ENCODE results near the gene NES.

Gene NES

DNA sequence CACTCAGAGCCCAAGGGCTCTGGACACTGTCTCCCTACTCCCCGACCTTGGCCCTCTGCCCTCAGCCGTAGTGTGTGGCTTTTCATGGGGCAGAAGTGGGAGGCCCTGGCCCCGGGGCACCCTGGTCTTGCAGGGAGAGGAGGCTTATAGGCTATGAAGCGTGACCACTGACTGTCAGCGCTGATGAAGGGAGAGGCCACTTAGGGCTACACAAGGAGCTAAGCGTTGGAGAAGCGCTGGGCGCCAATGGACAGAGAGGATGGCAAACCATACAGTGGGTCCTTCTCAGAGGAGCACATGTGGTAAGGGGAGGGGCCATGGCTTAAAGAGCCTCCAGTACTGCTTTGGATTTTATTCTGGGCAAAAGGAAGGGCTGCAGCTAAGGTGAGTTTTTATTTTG is 20.3 kb upstream of the NES start:
- H3K27me3 Mint-ChIP-seq, result peaks cover 80% of the 10 kb centered on the region
- ATAC-seq (replicated peaks; ENCODE audit: extremely low read depth, poor library complexity, severe bottlenecking), result no peak

DNA sequence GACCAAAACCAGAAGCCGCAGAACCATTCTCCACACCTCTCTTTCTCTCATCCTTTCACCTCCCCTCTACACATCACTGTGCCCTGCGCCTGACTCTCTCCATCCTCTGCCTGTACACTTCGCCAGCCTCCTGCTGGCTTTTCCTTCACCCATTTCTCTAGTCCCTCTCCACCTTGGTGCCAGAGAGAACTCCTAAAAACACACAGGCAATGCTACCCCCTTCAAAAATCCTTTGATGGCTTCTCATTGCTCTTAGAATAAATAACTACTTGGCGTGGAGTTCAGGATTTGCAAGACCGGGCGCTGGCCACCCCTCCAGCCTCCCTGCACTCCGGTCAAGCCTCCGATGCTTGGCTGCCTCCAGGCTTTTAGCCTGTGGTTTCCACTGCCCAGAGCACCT is 19.5 kb upstream of the NES start:
- peaks cover 87% of the 10 kb centered on the region for H3K27me3 Mint-ChIP-seq

More for the DNA sequence above, 20.3 kb upstream of the NES start:
- H3K4me1 Mint-ChIP-seq, result peaks cover 11% of the 10 kb centered on the region
- no peaks in the 10 kb centered on the region for H3K9me3 Mint-ChIP-seq
- H3K27ac Mint-ChIP-seq (ENCODE audit: low read depth), result no peak overlapping the region
- H3K36me3 Mint-ChIP-seq (ENCODE audit: insufficient read depth), result peaks cover 4% of the 10 kb centered on the region
- H3K4me3 Mint-ChIP-seq, result no peak overlapping the region
- no peak for DNase-seq (ENCODE audit: low spot score in 2 of 2)

DNA sequence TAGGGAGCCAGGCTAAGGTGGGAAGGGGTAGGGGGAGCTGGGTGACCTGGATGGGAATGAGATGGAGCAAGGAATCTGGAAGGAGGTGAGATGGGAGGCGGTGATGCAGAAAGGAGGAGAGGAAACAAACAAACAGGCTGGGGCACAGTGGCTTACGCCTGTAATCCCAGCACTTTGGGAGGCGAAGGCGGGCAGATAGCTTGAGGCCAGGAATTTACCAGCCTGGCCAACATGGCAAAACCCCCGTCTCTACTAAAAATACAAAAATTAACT is 17.4 kb upstream of the NES start:
- Mint-ChIP-seq H3K9me3 (no peaks in the 10 kb centered on the region), H3K27me3 (peaks cover 87% of the 10 kb centered on the region)

More for the DNA sequence above, 19.5 kb upstream of the NES start:
- DNase-seq (ENCODE audit: low spot score in 2 of 2), result no peak
- no peak for ATAC-seq (replicated peaks; ENCODE audit: extremely low read depth, poor library complexity, severe bottlenecking)
- Mint-ChIP-seq H3K36me3 (ENCODE audit: insufficient read depth) (peaks cover 3% of the 10 kb centered on the region), H3K27ac (ENCODE audit: low read depth) (no peak overlapping the region), H3K9me3 (no peaks in the 10 kb centered on the region), H3K4me3 (no peak overlapping the region), H3K4me1 (peaks cover 18% of the 10 kb centered on the region)

DNA sequence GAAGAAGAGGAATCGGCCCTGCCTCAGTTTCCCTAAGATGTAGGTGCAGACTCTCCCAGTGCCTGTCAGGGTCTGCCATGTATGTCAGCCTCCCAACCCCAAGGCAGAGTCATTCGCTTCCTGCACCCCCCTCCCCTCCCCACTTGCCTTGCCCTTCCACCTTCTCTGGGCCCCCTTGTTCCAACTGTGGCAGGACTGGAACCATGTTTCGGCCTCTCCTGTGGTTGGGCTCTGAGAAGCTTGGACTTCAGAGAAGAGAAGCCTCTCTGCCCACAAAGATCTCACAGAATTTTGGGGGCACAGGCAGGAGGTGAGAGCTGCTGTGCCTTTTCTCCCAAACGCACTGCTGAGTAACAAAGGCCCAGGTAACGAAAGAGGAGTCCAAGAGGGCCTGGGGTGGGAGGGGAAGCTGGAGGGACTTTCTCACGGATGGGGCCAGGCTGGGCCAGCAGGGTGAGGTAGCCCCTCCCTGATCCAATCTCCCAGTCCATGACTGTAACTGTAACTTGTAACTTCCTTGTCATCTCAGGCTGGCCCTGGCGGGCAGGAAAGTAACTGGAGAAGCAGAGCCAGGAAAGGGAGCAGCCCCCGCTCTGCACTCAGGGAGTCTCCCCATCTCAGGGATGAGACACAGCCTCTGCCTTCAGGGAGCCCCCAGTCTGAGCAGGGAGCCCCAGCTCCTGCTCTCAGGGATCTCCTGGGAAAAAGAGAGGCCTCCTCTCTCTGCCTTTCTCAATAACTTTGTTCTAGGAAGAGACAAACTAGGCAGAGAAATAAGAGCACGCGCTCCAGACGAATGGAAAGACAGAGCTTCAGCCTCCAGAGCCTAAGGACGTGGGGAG is 16.9 kb upstream of the NES start:
- Mint-ChIP-seq H3K27me3 (peaks cover 87% of the 10 kb centered on the region), H3K9me3 (no peaks in the 10 kb centered on the region), H3K36me3 (ENCODE audit: insufficient read depth) (no peaks in the 10 kb centered on the region), H3K4me1 (peaks cover 26% of the 10 kb centered on the region), H3K27ac (ENCODE audit: low read depth) (peak overlapping the region; percentile 42), H3K4me3 (no peak overlapping the region)
- no peak for DNase-seq (ENCODE audit: low spot score in 2 of 2)
- ATAC-seq (replicated peaks; ENCODE audit: extremely low read depth, poor library complexity, severe bottlenecking), result no peak

More for the DNA sequence above, 17.4 kb upstream of the NES start:
- no peak overlapping the region for H3K27ac Mint-ChIP-seq (ENCODE audit: low read depth)
- no peaks in the 10 kb centered on the region for H3K36me3 Mint-ChIP-seq (ENCODE audit: insufficient read depth)
- no peak overlapping the region for H3K4me3 Mint-ChIP-seq
- peaks cover 22% of the 10 kb centered on the region for H3K4me1 Mint-ChIP-seq
- no peak for DNase-seq (ENCODE audit: low spot score in 2 of 2)
- ATAC-seq (replicated peaks; ENCODE audit: extremely low read depth, poor library complexity, severe bottlenecking), result no peak

DNA sequence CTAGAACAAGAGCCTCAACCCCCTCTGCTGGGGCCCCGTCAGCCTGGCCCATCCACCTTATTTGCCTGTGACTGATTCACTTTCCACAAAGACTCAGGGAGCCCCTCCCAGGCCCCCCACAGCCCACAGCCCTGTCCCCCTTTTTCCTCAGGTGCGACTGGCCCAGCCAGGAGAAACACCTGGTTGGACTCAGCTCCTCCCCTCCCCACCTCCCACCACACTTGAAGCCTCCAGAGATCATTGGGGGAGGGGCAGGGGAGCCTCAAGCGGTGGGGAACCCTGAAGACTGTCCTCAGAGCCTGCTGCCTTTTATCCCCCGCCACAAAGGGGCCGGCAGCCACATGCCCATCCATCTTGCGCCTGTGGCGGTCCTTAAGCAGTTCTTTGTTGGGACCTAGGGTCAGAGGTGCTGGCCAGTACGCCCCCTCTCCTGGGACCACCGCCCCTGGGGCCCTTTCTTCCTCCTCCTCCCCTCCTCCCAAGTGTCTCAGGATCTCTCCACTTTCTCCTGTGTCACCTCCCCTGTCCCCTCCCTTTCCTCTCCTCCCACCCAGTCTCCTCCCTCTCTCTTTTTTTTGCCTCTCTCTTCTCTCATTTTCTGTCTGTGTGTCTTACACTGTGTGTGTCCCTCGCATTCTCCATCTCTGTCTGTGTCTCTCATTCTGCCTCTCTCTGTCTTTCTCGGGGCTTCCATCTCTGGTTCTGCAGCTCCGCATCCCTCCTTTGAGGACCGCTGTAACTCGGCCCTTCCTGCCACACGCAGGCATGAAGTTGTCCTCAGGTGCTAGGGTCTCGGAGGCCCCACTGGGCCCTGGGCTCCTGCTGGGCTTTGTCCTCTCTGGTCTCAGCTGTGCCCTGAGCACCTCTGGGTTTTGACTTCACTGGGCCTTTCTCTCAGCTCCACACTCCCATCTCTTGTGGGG is 16.0 kb upstream of the NES start:
- Mint-ChIP-seq H3K36me3 (ENCODE audit: insufficient read depth) (no peaks in the 10 kb centered on the region), H3K27me3 (peaks cover 86% of the 10 kb centered on the region), H3K4me3 (no peak overlapping the region), H3K4me1 (peaks cover 26% of the 10 kb centered on the region), H3K9me3 (no peaks in the 10 kb centered on the region), H3K27ac (ENCODE audit: low read depth) (peak overlapping the region; percentile 42)
- DNase-seq (ENCODE audit: low spot score in 2 of 2), result no peak
- no peak for ATAC-seq (replicated peaks; ENCODE audit: extremely low read depth, poor library complexity, severe bottlenecking)

DNA sequence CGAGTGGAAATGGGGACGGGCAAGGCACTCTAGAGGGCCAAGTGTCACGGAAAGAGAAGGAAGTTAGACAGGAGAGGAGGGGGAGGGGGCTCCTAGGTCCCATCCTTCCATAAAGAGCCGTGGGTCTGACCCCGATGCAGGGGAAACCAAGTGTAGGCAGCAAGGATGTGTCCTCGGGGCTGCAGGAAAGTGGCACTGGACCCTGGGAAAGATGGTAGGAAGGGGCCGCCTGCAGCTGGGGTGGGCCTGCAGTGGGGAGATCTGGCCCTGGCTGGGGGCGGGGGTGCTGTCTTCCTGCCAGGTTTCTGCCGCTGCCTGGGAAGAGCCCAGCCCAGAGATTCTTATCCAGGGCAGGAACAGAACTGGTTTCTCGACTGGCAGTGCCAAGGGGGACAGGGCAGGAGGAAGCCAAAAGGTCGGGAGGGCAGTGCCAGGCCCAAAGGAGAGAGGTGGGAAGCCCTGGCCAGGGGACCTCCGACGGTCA is 15.3 kb upstream of the NES start:
- H3K4me1 Mint-ChIP-seq, result peaks cover 26% of the 10 kb centered on the region
- DNase-seq (ENCODE audit: low spot score in 2 of 2), result no peak
- peaks cover 83% of the 10 kb centered on the region for H3K27me3 Mint-ChIP-seq
- no peak overlapping the region for H3K27ac Mint-ChIP-seq (ENCODE audit: low read depth)
- no peak overlapping the region for H3K4me3 Mint-ChIP-seq
- ATAC-seq (replicated peaks; ENCODE audit: extremely low read depth, poor library complexity, severe bottlenecking), result no peak
- no peaks in the 10 kb centered on the region for H3K9me3 Mint-ChIP-seq
- no peaks in the 10 kb centered on the region for H3K36me3 Mint-ChIP-seq (ENCODE audit: insufficient read depth)

DNA sequence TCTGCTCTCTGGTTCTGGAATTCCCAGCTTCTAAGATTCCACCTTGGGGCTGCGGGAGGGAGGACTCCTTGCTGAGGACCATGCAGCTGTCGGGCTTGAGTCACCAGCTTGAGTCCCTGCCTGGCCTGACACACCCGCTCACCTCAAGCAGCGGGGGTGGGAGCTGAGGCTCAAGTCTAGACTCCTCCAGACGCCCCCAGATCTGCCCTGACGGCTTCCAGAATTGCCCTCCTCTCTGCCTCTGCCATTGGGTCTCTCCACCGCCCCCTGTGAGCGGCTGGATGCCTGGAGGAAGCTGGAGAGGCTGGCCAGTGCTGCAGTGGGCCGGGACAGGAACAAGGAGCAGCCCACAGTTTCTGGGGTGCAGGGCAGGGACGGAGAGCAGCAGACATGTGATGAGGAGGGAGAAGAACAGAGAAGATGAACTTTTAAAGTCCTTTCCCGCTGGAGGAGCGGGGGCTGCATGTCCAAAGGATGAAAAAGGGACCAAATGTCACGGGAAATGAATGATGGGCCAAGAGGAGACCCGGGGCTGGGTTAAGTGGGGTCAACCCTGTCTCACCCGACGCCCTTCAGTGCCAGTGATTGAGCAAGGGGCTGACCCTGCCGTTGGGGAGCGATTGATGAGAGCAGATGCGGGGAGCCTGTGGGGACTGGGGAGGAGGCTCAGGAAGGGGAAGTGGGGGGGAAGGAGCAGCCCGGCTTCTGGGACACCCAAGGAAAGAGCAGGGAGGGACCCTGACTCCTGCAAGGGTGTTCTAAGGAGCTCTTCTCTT is 14.6 kb upstream of the NES start:
- peaks cover 77% of the 10 kb centered on the region for H3K27me3 Mint-ChIP-seq

DNA sequence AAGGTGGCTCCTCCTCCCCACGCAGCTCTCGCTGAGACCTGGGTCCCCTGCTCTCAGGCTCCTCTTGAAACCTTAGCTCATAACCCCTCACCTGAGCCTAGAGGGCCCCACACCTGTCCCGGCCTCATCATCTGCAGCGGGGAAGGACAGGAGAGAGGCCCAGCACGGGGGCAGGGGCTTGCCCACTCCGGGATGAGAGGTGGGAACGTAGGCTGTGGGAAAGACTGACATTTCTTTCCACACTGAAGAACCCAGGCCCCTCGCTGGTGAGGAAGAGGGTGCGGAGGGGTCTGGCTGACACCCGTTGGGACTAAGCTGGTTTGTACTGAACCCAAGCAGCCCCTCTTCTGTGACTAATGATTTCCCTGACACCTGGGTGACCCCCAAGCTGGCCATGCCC is 14.0 kb upstream of the NES start:
- no peak overlapping the region for H3K4me3 Mint-ChIP-seq
- DNase-seq (ENCODE audit: low spot score in 2 of 2), result no peak
- H3K4me1 Mint-ChIP-seq, result peaks cover 26% of the 10 kb centered on the region
- no peaks in the 10 kb centered on the region for H3K9me3 Mint-ChIP-seq
- no peak for ATAC-seq (replicated peaks; ENCODE audit: extremely low read depth, poor library complexity, severe bottlenecking)
- peaks cover 70% of the 10 kb centered on the region for H3K27me3 Mint-ChIP-seq
- no peak overlapping the region for H3K27ac Mint-ChIP-seq (ENCODE audit: low read depth)
- no peaks in the 10 kb centered on the region for H3K36me3 Mint-ChIP-seq (ENCODE audit: insufficient read depth)

More for the DNA sequence above, 14.6 kb upstream of the NES start:
- Mint-ChIP-seq H3K27ac (ENCODE audit: low read depth) (no peak overlapping the region), H3K9me3 (no peaks in the 10 kb centered on the region), H3K4me3 (no peak overlapping the region), H3K4me1 (peaks cover 26% of the 10 kb centered on the region), H3K36me3 (ENCODE audit: insufficient read depth) (no peaks in the 10 kb centered on the region)
- ATAC-seq (replicated peaks; ENCODE audit: extremely low read depth, poor library complexity, severe bottlenecking) (no peak), DNase-seq (ENCODE audit: low spot score in 2 of 2) (no peak)

DNA sequence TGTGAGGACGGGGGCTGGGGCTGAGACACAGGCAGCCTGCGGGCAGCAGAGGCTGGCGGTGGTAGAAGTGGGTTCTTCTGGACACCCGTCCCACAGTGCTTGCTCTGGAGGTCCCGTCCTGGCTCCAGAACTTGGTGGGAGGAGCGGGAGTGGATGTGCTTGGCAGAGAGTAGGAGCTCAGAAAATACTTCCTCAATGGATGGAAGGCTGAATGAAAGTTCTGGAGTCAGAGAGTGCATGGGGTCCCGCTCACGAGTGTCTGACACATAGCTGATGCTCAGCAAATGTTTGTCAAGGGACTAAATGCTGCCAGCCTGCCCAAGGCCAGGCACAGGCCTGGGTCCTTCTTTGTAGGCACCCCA is 13.4 kb upstream of the NES start:
- ATAC-seq (replicated peaks; ENCODE audit: extremely low read depth, poor library complexity, severe bottlenecking) (no peak), DNase-seq (ENCODE audit: low spot score in 2 of 2) (no peak)
- Mint-ChIP-seq H3K4me3 (no peak overlapping the region), H3K36me3 (ENCODE audit: insufficient read depth) (no peaks in the 10 kb centered on the region), H3K27me3 (peaks cover 68% of the 10 kb centered on the region), H3K4me1 (peaks cover 26% of the 10 kb centered on the region), H3K9me3 (no peaks in the 10 kb centered on the region), H3K27ac (ENCODE audit: low read depth) (no peak overlapping the region)

DNA sequence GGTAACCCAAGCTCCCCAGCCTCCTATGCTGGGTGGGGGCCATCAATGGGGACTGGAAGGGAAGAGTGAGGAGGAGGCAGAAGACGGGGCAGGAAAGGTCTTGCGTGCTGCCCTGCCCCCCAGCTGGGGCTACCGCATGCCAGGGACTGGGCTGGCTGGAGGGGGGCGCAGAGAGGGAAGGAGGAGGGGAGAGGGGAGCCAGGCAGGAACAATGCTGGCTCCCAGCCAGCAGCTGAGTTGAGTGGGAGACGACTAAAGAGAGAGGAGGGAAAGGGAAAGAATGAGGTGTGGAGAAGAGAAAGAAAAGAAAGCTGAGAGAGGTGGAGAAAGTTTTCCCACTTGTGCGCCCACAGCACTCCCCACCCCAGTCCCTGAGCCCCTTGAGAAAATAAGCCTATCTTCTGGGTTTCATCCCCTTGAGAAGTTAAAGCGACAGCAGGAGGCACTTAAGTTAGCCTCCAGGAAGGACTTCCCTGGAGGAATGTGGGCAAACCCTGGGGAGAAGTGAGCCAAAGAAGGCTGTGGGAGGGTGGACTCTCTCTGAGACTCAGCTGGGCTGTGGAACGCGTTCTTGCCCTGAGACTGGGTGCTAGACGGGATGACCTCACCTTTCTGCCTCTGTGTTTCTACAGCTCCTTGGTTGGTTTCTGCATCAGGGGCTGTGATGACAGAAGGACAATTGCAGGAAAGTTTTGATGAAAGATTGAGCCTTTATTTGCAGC is 12.9 kb upstream of the NES start:
- ATAC-seq (replicated peaks; ENCODE audit: extremely low read depth, poor library complexity, severe bottlenecking) (no peak), DNase-seq (ENCODE audit: low spot score in 2 of 2) (no peak)
- Mint-ChIP-seq H3K27ac (ENCODE audit: low read depth) (peak overlapping the region; percentile 83), H3K4me3 (no peak overlapping the region), H3K4me1 (peaks cover 26% of the 10 kb centered on the region), H3K36me3 (ENCODE audit: insufficient read depth) (no peaks in the 10 kb centered on the region), H3K9me3 (no peaks in the 10 kb centered on the region), H3K27me3 (peaks cover 68% of the 10 kb centered on the region)

DNA sequence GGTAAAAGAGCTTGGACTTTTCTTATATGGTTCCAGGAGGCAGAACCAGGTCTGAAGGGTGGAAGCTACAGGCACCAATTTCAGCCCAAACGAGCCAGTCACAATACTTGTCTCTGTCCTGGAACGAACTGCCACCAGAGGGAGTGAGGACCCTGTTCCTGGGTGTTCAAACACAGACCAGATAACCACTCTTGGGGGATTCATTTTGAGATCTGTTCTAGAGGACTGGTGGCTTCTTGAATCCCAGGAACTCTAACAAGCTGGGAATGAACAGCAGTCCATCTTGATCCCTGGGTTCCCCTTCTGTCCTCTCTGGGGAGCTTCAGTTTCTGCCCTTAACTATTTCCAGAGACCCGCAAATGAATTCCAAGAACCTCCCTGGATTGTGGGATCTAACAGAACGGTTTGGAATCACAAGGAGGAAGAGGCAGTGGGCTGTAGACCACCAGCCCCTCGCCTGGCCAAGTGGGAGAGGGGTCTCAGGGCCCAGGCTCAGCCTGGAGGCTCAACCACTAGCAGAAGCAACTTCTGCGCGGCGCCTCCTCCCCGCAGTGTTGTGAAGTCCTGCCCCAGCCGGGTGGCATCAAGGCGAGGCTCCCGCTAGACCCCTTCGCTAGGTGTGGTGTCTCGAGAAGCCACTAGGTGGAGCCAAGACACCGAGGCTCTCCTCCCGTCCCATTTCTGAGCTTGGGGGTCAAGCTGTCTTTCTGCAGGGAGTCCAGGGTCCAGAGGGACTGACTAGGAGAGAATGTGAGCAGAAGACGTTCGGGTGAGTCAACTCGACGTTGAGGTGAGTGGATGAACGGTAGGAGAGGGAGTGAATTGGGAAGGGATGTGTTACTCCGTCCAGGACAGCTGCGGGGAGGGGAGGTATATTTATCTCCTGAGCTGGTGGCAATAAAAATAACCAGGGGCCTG is 12.1 kb upstream of the NES start:
- H3K27ac Mint-ChIP-seq (ENCODE audit: low read depth), result peak overlapping the region; percentile 83
- H3K9me3 Mint-ChIP-seq, result no peaks in the 10 kb centered on the region
- DNase-seq (ENCODE audit: low spot score in 2 of 2) (peak; percentile 60 to 63), ATAC-seq (replicated peaks; ENCODE audit: extremely low read depth, poor library complexity, severe bottlenecking) (peak; percentile 96)
- H3K4me1 Mint-ChIP-seq, result peaks cover 26% of the 10 kb centered on the region
- H3K27me3 Mint-ChIP-seq, result peaks cover 68% of the 10 kb centered on the region
- no peak overlapping the region for H3K4me3 Mint-ChIP-seq
- no peaks in the 10 kb centered on the region for H3K36me3 Mint-ChIP-seq (ENCODE audit: insufficient read depth)
